Measurements from ENCODE around the gene PAN3.

PAN3 gene

GRCh38 chr13:28340272-28340793, 202.0 kb downstream of the PAN3 start:
- no peak for DNase-seq

DNA sequence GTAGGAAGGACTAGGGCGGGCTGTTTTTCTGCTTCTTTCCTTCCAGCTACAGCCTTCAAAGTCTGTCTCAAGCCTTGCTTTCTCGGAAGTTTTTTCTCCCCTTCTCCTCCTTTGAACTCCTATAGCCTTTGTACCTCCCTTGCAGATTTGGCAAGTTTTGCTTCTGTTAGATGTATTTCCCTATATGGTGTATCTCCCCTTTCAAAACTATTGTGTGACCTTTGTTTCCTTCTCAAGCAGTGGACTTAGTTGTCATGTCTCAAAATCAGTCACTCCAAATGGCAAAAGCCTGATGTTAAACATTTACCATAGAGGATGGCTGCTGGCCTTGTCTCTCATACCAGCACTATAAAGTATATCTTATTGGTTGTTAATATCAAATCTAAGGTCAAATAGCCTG, 203.9 kb downstream of the PAN3 start:
- no peak for DNase-seq

- DNase-seq = no peak
Observed at GRCh38 chr13:28344163-28344562, 205.8 kb downstream of the PAN3 start.
